ENCODE measurements around the gene USP2. TPM values are rescaled to one million over a fixed set of nuclear protein-coding genes. Genes with fewer than 3 reads are reported as not detected.

Gene USP2
- total and polyA plus RNA-seq, 2 donors (not counting 1 experiment from before 2014, with no cell fraction given): 0.66 to 2.3 TPM

GRCh38 chr11:119377961-119378667 is 3.4 kb downstream of the USP2 start:
- TF ChIP-seq EZH2 (IDR thresholded peaks at IDR 0.05; ENCODE audit: low read length, missing control alignments): no peak
- TF ChIP-seq, protein P1, sequence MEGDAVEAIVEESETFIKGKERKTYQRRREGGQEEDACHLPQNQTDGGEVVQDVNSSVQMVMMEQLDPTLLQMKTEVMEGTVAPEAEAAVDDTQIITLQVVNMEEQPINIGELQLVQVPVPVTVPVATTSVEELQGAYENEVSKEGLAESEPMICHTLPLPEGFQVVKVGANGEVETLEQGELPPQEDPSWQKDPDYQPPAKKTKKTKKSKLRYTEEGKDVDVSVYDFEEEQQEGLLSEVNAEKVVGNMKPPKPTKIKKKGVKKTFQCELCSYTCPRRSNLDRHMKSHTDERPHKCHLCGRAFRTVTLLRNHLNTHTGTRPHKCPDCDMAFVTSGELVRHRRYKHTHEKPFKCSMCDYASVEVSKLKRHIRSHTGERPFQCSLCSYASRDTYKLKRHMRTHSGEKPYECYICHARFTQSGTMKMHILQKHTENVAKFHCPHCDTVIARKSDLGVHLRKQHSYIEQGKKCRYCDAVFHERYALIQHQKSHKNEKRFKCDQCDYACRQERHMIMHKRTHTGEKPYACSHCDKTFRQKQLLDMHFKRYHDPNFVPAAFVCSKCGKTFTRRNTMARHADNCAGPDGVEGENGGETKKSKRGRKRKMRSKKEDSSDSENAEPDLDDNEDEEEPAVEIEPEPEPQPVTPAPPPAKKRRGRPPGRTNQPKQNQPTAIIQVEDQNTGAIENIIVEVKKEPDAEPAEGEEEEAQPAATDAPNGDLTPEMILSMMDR (conservative IDR thresholded peaks at IDR 0.05 in 1 of 2, IDR thresholded peaks at IDR 0.05 in 1 of 2; ENCODE audit: low read depth in 1 of 2, low read length in 2 of 2): no peak
- no peak overlapping the region for H3K27ac ChIP-seq (ENCODE audit: insufficient read depth, low read length)

GRCh38 chr11:119377112-119377901 is 4.2 kb downstream of the USP2 start:
- Histone ChIP-seq H3K79me2 (ENCODE audit: control insufficient read depth, insufficient read depth, low read length) (no peaks in the 10 kb centered on the region), H3K4me1 (ENCODE audit: control insufficient read depth, extremely low read depth, insufficient read depth, low read length) (peaks cover 35% of the 10 kb centered on the region), H2AFZ (ENCODE audit: low read length) (no peak overlapping the region), H3K9ac (ENCODE audit: insufficient read depth, low read length) (peak overlapping the region; percentile 16), H3K36me3 (ENCODE audit: control insufficient read depth, insufficient read depth, low read length) (no peaks in the 10 kb centered on the region), H3K9me3 (ENCODE audit: control insufficient read depth, insufficient read depth, low read depth, low read length) (no peaks in the 10 kb centered on the region), H3K4me3 (replicated peaks in 1 of 4; ENCODE audit: control extremely low read depth in 1 of 4, insufficient read depth in 1 of 4, low read depth in 3 of 4, low read length in 4 of 4) (no peak overlapping the region), H4K20me1 (ENCODE audit: control insufficient read depth, extremely low read depth, insufficient read depth, low read length) (no peaks in the 10 kb centered on the region), H3K27ac (ENCODE audit: insufficient read depth, low read length) (no peak overlapping the region), H3K4me2 (ENCODE audit: extremely low read depth, insufficient read depth, low read length) (no peak overlapping the region), H3K27me3 (ENCODE audit: control insufficient read depth, insufficient read depth, low read length) (no peaks in the 10 kb centered on the region)
- TF ChIP-seq, protein P1 (conservative IDR thresholded peaks at IDR 0.05 in 1 of 2, IDR thresholded peaks at IDR 0.05 in 1 of 2; ENCODE audit: low read depth in 1 of 2, low read length in 2 of 2): no peak
- TF ChIP-seq EZH2 (IDR thresholded peaks at IDR 0.05; ENCODE audit: low read length, missing control alignments): no peak
- DNase-seq (ENCODE audit: low read depth in 2 of 2): no peak

More at GRCh38 chr11:119377961-119378667, 3.4 kb downstream of the USP2 start:
- no peak overlapping the region for H3K4me2 ChIP-seq (ENCODE audit: extremely low read depth, insufficient read depth, low read length)
- no peaks in the 10 kb centered on the region for H3K36me3 ChIP-seq (ENCODE audit: control insufficient read depth, insufficient read depth, low read length)
- no peak overlapping the region for H3K4me3 ChIP-seq (replicated peaks in 1 of 4; ENCODE audit: control extremely low read depth in 1 of 4, insufficient read depth in 1 of 4, low read depth in 3 of 4, low read length in 4 of 4)
- no peaks in the 10 kb centered on the region for H3K9me3 ChIP-seq (ENCODE audit: control insufficient read depth, insufficient read depth, low read depth, low read length)
- H3K4me1 ChIP-seq (ENCODE audit: control insufficient read depth, extremely low read depth, insufficient read depth, low read length): peaks cover 35% of the 10 kb centered on the region
- H3K9ac ChIP-seq (ENCODE audit: insufficient read depth, low read length): no peak overlapping the region
- H2AFZ ChIP-seq (ENCODE audit: low read length): no peak overlapping the region
- no peaks in the 10 kb centered on the region for H4K20me1 ChIP-seq (ENCODE audit: control insufficient read depth, extremely low read depth, insufficient read depth, low read length)
- H3K79me2 ChIP-seq (ENCODE audit: control insufficient read depth, insufficient read depth, low read length): no peaks in the 10 kb centered on the region
- DNase-seq (ENCODE audit: low read depth in 2 of 2): no peak
- H3K27me3 ChIP-seq (ENCODE audit: control insufficient read depth, insufficient read depth, low read length): peaks cover 2% of the 10 kb centered on the region

DNA sequence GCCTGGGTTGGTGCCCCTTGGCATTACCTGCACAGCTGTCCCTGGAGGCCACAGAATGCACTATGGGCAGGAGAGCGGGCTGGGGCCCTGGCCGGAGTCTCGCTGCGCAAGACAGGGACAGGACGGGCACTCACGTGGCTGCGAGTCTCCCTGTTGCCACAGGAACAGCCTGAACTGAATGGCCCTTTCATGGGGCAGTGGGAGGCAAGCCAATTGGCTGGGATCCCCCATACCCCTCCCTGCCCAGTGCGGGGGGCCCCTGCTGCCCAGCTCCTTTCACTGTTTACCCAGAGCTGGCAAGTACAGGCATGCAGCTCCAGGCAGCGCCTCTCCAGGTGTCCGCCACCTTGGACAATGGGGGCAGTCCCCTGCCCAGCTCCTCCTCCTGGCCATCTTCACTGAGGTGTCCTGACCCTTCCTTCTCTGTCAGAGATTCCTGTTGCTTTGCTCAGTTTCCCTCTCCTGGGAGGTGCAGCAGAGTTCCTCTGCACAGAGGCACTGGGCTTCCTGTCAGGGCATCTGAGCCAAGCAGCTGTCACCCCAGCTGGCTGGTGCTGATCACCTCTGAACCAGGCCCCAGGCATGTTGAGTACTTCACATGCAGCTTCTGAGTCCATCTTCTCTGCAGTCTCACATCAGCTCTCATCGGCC is 5.2 kb downstream of the USP2 start:
- TF ChIP-seq, protein P1 (conservative IDR thresholded peaks at IDR 0.05 in 1 of 2, IDR thresholded peaks at IDR 0.05 in 1 of 2; ENCODE audit: low read depth in 1 of 2, low read length in 2 of 2): no peak
- no peak for TF ChIP-seq EZH2 (IDR thresholded peaks at IDR 0.05; ENCODE audit: low read length, missing control alignments)
- Histone ChIP-seq H3K27me3 (ENCODE audit: control insufficient read depth, insufficient read depth, low read length) (no peaks in the 10 kb centered on the region), H3K4me2 (ENCODE audit: extremely low read depth, insufficient read depth, low read length) (peak overlapping the region; percentile 44), H3K9me3 (ENCODE audit: control insufficient read depth, insufficient read depth, low read depth, low read length) (no peaks in the 10 kb centered on the region), H3K27ac (ENCODE audit: insufficient read depth, low read length) (peak overlapping the region; percentile 74), H3K4me3 (replicated peaks in 1 of 4; ENCODE audit: control extremely low read depth in 1 of 4, insufficient read depth in 1 of 4, low read depth in 3 of 4, low read length in 4 of 4) (no peak overlapping the region), H3K36me3 (ENCODE audit: control insufficient read depth, insufficient read depth, low read length) (no peaks in the 10 kb centered on the region), H3K9ac (ENCODE audit: insufficient read depth, low read length) (peak overlapping the region; percentile 23), H4K20me1 (ENCODE audit: control insufficient read depth, extremely low read depth, insufficient read depth, low read length) (no peaks in the 10 kb centered on the region), H3K4me1 (ENCODE audit: control insufficient read depth, extremely low read depth, insufficient read depth, low read length) (peaks cover 34% of the 10 kb centered on the region), H3K79me2 (ENCODE audit: control insufficient read depth, insufficient read depth, low read length) (no peaks in the 10 kb centered on the region), H2AFZ (ENCODE audit: low read length) (no peak overlapping the region)
- peak in 1 of 2 donors; percentile 36 for DNase-seq (ENCODE audit: low read depth in 2 of 2)
